CD4-positive, CD25-positive, alpha-beta regulatory T cell (primary cell): Measurements from ENCODE around the gene CDK12. TPM values are rescaled to one million over a fixed set of nuclear protein-coding genes. Genes with fewer than 3 reads are reported as not detected.
A peak's percentile ranks its signal among the peaks of the same experiment; 100 is the strongest.
"Not testable (repeated sequence)": the region's sequence is repeated elsewhere in the genome, so short reads cannot be mapped to it uniquely, and the experiment has no call there.

Source experiments
- ATAC-seq, 2 donors: fragments of 150-1000 bp; cut with Tn5 transposase; one replicate each; pipeline ENCODE4 v1.10.0; 2021; ENCODE audit warnings: low read depth in 2 of 2, moderate number of reproducible peaks in 2 of 2, moderate library complexity in 1 of 2
- DNase-seq, 3 donors: peaks; one replicate each; pipeline versions ENCODE4 v3.0.0 to v3.0.0-alpha.2; 2012 to 2022; ENCODE audit warnings: mixed read lengths in 1 of 3
- H3K27ac ChIP-seq: one replicate; pipeline ENCODE4 v1.7.0; 2013; ENCODE audit warnings: mild to moderate bottlenecking, low read length; ENCODE audit not compliant: insufficient read depth, poor library complexity, severe bottlenecking
- H3K27me3 ChIP-seq: one replicate; pipeline ENCODE4 v1.7.0; 2013; ENCODE audit warnings: low read length; ENCODE audit not compliant: control insufficient read depth, insufficient read depth
- H3K36me3 ChIP-seq: one replicate; pipeline ENCODE4 v1.7.0; 2013; ENCODE audit warnings: mild to moderate bottlenecking, low read length, moderate library complexity; ENCODE audit not compliant: control insufficient read depth, insufficient read depth
- H3K4me1 ChIP-seq: 2 replicates; pipeline ENCODE4 v1.7.0; 2013; ENCODE audit warnings: mild to moderate bottlenecking, low read length; ENCODE audit not compliant: insufficient read depth, control insufficient read depth, poor library complexity, severe bottlenecking
- H3K4me3 ChIP-seq: one replicate; pipeline ENCODE4 v1.7.0; 2013; ENCODE audit warnings: low read depth, mild to moderate bottlenecking, low read length, moderate library complexity
- H3K9me3 ChIP-seq, 2 experiments: 1 replicate in 1 of 2; 2 replicates in 1 of 2; pipeline ENCODE4 v1.7.0; 2013; ENCODE audit warnings: low read length in 2 of 2, mild to moderate bottlenecking in 1 of 2, moderate library complexity in 1 of 2; ENCODE audit not compliant: control insufficient read depth in 2 of 2
- H3K27ac Mint-ChIP-seq, 3 donors: one replicate each; pipeline ENCODE4 v1.8.0; 2020 to 2022; ENCODE audit warnings: mild to moderate bottlenecking in 3 of 3, mixed read lengths in 3 of 3, moderate library complexity in 2 of 3
- H3K27me3 Mint-ChIP-seq: one replicate; pipeline ENCODE4 v1.8.0; 2022; ENCODE audit warnings: mild to moderate bottlenecking, mixed read lengths
- H3K36me3 Mint-ChIP-seq: one replicate; pipeline ENCODE4 v1.8.0; 2020; ENCODE audit warnings: mixed read lengths
- H3K4me1 Mint-ChIP-seq, 4 donors: one replicate each; pipeline ENCODE4 v1.8.0; 2020 to 2022; ENCODE audit warnings: mixed read lengths in 4 of 4, mild to moderate bottlenecking in 1 of 4
- H3K4me3 Mint-ChIP-seq, 4 donors: one replicate each; pipeline ENCODE4 v1.8.0; 2020 to 2022; ENCODE audit warnings: mild to moderate bottlenecking in 4 of 4, mixed read lengths in 4 of 4, moderate library complexity in 3 of 4
- H3K9me3 Mint-ChIP-seq, 7 donors: one replicate each; pipeline ENCODE4 v1.8.0; 2020 to 2022; ENCODE audit warnings: mixed read lengths in 7 of 7, mild to moderate bottlenecking in 3 of 7, moderate library complexity in 2 of 7
- polyA plus RNA-seq, 4 donors: library from polyadenylated mRNA; unstranded; fragments of 300-500 nt; fragmentation: Illumina TruSeq; gene quantifications; one replicate each; pipeline ENCODE4 v1.2.3, GENCODE V29; 2021
- total RNA-seq: library from RNA; stranded (reverse); gene quantifications from one replicate; pipeline ENCODE4 v1.2.3, GENCODE V29; 2022

The CDK12 gene
- total RNA-seq = 110 TPM
- 1 to 10 TPM; 2.1 to 4.4 (median 3.3) TPM for polyA plus RNA-seq

- H3K4me3 ChIP-seq = peak within 1 kb of the TSS; percentile 97
- peaks cover 0 to 45% (median 22%) of the 10 kb centered on the region in 4 donors for H3K4me1 Mint-ChIP-seq
Observed at GRCh38 chr17:39461113-39461925, at the start of gene CDK12. Gene CDK12 (plus strand): TSS chr17:39461486. CDS start chr17:39462072, 586 bp downstream.

GRCh38 chr17:39416141-39416540, 45.1 kb upstream of the CDK12 start:
- no peak overlapping the region for H3K4me3 Mint-ChIP-seq
- no peak for ATAC-seq
- peaks cover 0 to 2% (median 0%) of the 10 kb centered on the region in 7 donors for H3K9me3 Mint-ChIP-seq
- no peaks in the 10 kb centered on the region for H3K4me1 ChIP-seq
- no peak overlapping the region for H3K27ac Mint-ChIP-seq
- H3K27me3 ChIP-seq = no peaks in the 10 kb centered on the region
- H3K4me3 ChIP-seq = no peak overlapping the region
- H3K27me3 Mint-ChIP-seq = no peaks in the 10 kb centered on the region
- H3K27ac ChIP-seq = no peak overlapping the region
- DNase-seq = no peak
- peaks cover 18% of the 10 kb centered on the region for H3K36me3 Mint-ChIP-seq
- no peaks in the 10 kb centered on the region for H3K9me3 ChIP-seq
- H3K36me3 ChIP-seq = peaks cover 77% of the 10 kb centered on the region
- H3K4me1 Mint-ChIP-seq = no peaks in the 10 kb centered on the region

More at GRCh38 chr17:39461113-39461925, at the start of gene CDK12:
- H3K36me3 ChIP-seq = peaks cover 5% of the 10 kb centered on the region
- H3K27ac ChIP-seq = peak within 1 kb of the TSS; percentile 95
- H3K9me3 ChIP-seq = no peaks in the 10 kb centered on the region
- ATAC-seq (peak; percentile 80 to 87), DNase-seq (peak; percentile 92 to 99 (median 96))
- peak within 1 kb of the TSS; percentile 97 to 100 (median 98) for H3K4me3 Mint-ChIP-seq
- peak within 1 kb of the TSS; percentile 98 for H3K27ac Mint-ChIP-seq
- H3K4me1 ChIP-seq = peaks cover 36% of the 10 kb centered on the region
- H3K9me3 Mint-ChIP-seq = no peaks in the 10 kb centered on the region
- H3K27me3 ChIP-seq = no peaks in the 10 kb centered on the region
- H3K36me3 Mint-ChIP-seq = peaks cover 11% of the 10 kb centered on the region
- H3K27me3 Mint-ChIP-seq = peaks cover 7% of the 10 kb centered on the region

GRCh38 chr17:39429600-39429999, 31.7 kb upstream of the CDK12 start:
- no peaks in the 10 kb centered on the region for H3K27me3 ChIP-seq

GRCh38 chr17:39439868-39440267, 21.4 kb upstream of the CDK12 start:
- Mint-ChIP-seq H3K36me3 (peaks cover 43% of the 10 kb centered on the region), H3K27ac (peak overlapping the region in 1 of 3 donors; percentile 55), H3K4me1 (peaks cover 0 to 13% (median 11%) of the 10 kb centered on the region in 4 donors)
- H3K27me3 ChIP-seq, H3K27ac ChIP-seq, H3K27me3 Mint-ChIP-seq, ATAC-seq, H3K9me3 Mint-ChIP-seq, DNase-seq, H3K4me3 Mint-ChIP-seq, H3K9me3 ChIP-seq, H3K4me3 ChIP-seq, H3K4me1 ChIP-seq: not testable (repeated sequence)
- peaks cover 71% of the 10 kb centered on the region for H3K36me3 ChIP-seq

More at GRCh38 chr17:39429600-39429999, 31.7 kb upstream of the CDK12 start:
- Mint-ChIP-seq H3K4me1 (peaks cover 0 to 5% (median 0%) of the 10 kb centered on the region in 4 donors), H3K9me3 (no peaks in the 10 kb centered on the region), H3K27ac (no peak overlapping the region), H3K4me3 (no peak overlapping the region), H3K36me3 (peaks cover 20% of the 10 kb centered on the region), H3K27me3 (no peaks in the 10 kb centered on the region)
- Histone ChIP-seq H3K36me3 (peaks cover 70% of the 10 kb centered on the region), H3K9me3 (no peaks in the 10 kb centered on the region), H3K27ac (no peak overlapping the region), H3K4me1 (no peaks in the 10 kb centered on the region), H3K4me3 (no peak overlapping the region)
- DNase-seq (no peak), ATAC-seq (no peak)

- Histone ChIP-seq H3K4me3 (no peak overlapping the region), H3K9me3 (no peaks in the 10 kb centered on the region), H3K36me3 (peaks cover 77% of the 10 kb centered on the region), H3K4me1 (no peaks in the 10 kb centered on the region), H3K27me3 (no peaks in the 10 kb centered on the region), H3K27ac (no peak overlapping the region)
- Mint-ChIP-seq H3K27ac (peak overlapping the region in 1 of 3 donors; percentile 10), H3K27me3 (no peaks in the 10 kb centered on the region), H3K9me3 (peaks cover 0 to 1% (median 0%) of the 10 kb centered on the region in 7 donors), H3K4me1 (peaks cover 0 to 26% (median 19%) of the 10 kb centered on the region in 4 donors), H3K36me3 (peaks cover 41% of the 10 kb centered on the region), H3K4me3 (no peak overlapping the region)
- DNase-seq (no peak), ATAC-seq (no peak)
Observed at GRCh38 chr17:39443326-39443725, 18.0 kb upstream of the CDK12 start.

GRCh38 chr17:39447561-39447960, 13.7 kb upstream of the CDK12 start:
- Mint-ChIP-seq H3K36me3 (peaks cover 15% of the 10 kb centered on the region), H3K27ac (no peak overlapping the region), H3K4me1 (peaks cover 12 to 50% (median 32%) of the 10 kb centered on the region in 4 donors), H3K4me3 (peak overlapping the region in 2 of 4 donors; percentile 38 to 99), H3K9me3 (peaks cover 0 to 1% (median 0%) of the 10 kb centered on the region in 7 donors), H3K27me3 (no peaks in the 10 kb centered on the region)
- no peak for ATAC-seq
- H3K27ac ChIP-seq = no peak overlapping the region
- no peak overlapping the region for H3K4me3 ChIP-seq
- no peaks in the 10 kb centered on the region for H3K9me3 ChIP-seq
- H3K27me3 ChIP-seq = no peaks in the 10 kb centered on the region
- peaks cover 15% of the 10 kb centered on the region for H3K4me1 ChIP-seq
- H3K36me3 ChIP-seq = peaks cover 43% of the 10 kb centered on the region
- no peak for DNase-seq

GRCh38 chr17:39450051-39450450, 11.2 kb upstream of the CDK12 start:
- Histone ChIP-seq H3K4me1 (peaks cover 15% of the 10 kb centered on the region), H3K36me3 (peaks cover 25% of the 10 kb centered on the region), H3K27ac (peak overlapping the region; percentile 91), H3K27me3 (no peaks in the 10 kb centered on the region), H3K9me3 (no peaks in the 10 kb centered on the region), H3K4me3 (peak overlapping the region; percentile 81)
- no peaks in the 10 kb centered on the region for H3K27me3 Mint-ChIP-seq
- DNase-seq (no peak), ATAC-seq (no peak)
- peak overlapping the region; percentile 86 to 99 (median 99) for H3K27ac Mint-ChIP-seq
- H3K4me3 Mint-ChIP-seq = peak overlapping the region; percentile 95 to 99 (median 96)
- H3K36me3 Mint-ChIP-seq = peaks cover 4% of the 10 kb centered on the region
- H3K9me3 Mint-ChIP-seq = peaks cover 0 to 1% (median 0%) of the 10 kb centered on the region in 7 donors
- H3K4me1 Mint-ChIP-seq = peaks cover 12 to 46% (median 26%) of the 10 kb centered on the region in 4 donors
